GM12864 (cell line): ENCODE results near the gene RNF227.
"Not testable (repeated sequence)": the region's sequence is repeated elsewhere in the genome, so short reads cannot be mapped to it uniquely, and the experiment has no call there.

Source experiments
- DNase-seq: peaks from one replicate; pipeline ENCODE4 v3.0.0-alpha.2; 2011; ENCODE audit warnings: low read depth
- H3K4me3 ChIP-seq: 2 replicates; pipeline ENCODE4 v1.5.1; 2011; ENCODE audit warnings: mild to moderate bottlenecking, low read depth, low read length, control low read depth
- CTCF ChIP-seq: IDR thresholded peaks from 2 replicates; pipeline ENCODE4 v1.5.1; 2011; ENCODE audit warnings: low read depth, mild to moderate bottlenecking, moderate library complexity, low read length, control low read depth, inconsistent platforms; ENCODE audit errors: missing control alignments

Gene RNF227

GRCh38 chr17:7880076-7880868 is 35.8 kb downstream of the RNF227 start:
- no peak for TF ChIP-seq CTCF
- no peak for DNase-seq
- H3K4me3 ChIP-seq = no peak overlapping the region

DNA sequence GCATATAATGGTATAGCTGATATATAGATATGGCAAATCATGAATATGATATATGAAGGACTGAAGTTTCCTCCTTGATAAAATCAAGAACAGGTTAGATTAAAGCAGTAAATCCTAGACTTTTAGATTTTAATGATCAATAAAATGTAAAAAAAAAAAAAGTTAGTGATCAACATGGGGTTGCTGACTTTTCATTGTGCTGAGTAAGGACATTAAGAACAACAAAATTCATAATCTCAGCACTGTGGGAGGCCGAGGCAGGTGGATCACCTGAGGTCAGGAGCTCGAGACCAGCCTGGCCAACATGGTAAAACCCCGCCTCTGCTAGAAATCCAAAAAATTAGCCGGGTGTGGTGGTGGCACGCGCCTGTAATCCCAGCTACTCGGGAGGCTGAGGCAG is 37.9 kb downstream of the RNF227 start:
- DNase-seq = no peak
- no peak for TF ChIP-seq CTCF

DNA sequence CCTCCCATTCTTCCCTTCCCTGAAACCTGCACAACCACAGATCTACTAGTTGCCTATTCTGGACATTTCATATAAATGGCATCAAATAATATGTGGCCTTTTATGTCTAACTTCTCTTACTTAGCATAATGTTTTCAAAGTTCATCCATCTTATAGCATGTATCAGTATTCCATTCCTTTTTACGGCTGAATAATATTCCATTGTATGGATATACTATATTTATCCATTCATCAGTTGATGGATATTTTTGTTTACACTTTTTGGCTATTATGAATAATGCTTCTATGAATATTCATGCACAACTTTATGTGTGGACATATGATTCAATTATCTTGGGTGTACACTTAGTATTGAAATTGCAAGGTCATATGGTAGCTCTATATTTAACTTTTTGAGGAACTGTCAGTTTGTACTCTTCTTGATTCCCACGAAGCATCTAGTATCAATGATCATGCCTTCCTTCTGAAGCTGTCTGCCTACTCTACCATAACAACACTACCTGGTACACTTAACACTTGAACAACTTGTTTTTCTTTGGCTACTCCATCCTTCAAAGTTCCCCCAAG is 40.2 kb downstream of the RNF227 start:
- DNase-seq = no peak
- no peak overlapping the region for H3K4me3 ChIP-seq
- no peak for TF ChIP-seq CTCF

More for the DNA sequence above, 37.9 kb downstream of the RNF227 start:
- H3K4me3 ChIP-seq = no peak overlapping the region

DNA sequence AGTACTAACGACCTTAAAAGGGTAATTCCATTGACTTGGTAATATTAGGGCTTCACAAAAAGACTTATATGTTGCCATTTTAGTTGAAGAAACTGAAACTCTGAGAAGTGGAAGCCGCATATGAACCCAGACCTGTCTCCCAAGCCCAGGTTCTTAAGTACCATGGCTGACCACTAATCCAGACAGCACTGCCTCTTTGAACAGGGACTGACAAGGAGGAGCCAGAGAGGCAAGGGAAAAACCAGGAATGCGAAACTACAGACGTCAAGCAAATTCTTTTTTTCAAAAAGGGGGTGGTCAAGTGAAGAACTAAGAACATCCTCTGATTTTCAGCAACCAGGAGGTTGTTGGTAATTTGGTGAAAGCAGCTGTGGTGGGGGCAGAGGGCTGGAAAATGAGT is 43.0 kb downstream of the RNF227 start:
- no peak overlapping the region for H3K4me3 ChIP-seq
- DNase-seq = no peak
- no peak for TF ChIP-seq CTCF

DNA sequence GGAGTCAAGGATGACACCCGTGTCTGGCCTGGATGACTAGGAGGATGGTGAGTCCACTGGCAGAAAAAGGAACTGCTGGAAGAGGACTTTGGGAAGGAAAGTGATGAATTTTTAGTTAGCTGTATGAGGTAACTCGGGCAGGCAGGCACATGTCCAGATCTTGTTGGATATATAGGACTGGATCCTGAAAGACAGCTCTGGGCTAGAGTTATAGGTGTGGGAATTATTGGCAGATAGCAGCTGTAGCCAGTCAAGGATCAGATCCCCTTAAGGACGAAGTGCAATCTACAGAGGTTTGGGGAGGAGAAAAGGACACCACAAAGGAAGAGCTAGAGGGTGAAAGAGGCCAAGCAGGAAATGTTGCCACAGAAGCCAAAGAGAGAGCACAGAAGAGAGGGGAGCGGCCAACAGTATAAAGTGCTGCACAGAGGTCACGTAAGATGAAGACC is 48.2 kb downstream of the RNF227 start:
- TF ChIP-seq CTCF = no peak
- H3K4me3 ChIP-seq = no peak overlapping the region
- no peak for DNase-seq

DNA sequence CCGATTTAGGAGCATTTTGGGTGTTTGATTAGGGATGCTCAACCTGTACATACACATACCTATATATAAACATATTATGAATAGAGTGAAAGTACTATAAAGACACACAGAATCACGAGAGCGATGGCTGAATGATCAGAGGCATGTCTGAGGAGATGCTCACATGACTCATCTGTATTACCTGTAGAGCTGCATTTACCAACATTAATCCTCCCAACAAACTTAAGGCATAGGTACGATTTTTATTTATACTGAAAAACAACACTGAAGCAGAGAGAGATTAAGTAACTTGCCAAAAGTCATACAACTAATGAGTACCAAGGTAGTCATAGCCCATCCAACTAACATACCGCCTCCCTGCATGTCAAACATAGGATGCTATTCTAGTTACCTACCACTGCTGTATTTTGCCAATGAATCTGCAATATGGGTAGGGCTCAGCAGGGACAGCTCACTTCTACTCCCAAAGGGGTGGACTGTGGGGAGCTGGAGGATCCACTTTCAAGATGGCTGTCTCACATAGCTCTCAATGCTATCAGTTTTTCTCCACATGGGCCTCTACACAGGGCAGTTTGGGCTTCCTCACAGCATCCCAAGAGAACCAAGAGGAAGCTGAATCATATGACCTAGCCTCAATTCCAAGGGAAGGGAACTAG is 51.0 kb downstream of the RNF227 start:
- no peak for DNase-seq
- no peak overlapping the region for H3K4me3 ChIP-seq
- no peak for TF ChIP-seq CTCF

DNA sequence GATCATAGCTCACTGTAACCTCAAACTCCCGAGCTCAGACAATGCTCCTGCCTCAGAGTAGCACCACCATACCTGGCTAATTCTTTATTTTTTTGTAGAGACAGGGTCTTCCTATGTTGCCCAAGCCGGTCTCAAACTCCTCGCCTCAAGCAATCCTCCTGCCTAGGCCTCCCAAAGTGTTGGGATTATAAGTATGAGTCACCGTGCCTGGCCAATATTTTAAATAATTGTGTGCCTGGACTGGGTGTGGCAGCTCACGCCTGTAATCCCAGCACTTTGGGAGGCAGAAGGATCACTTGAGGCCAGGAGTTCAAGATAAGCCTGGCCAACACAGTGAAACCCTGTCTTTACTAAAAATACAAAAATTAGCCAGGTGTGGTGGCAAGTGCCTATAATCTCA is 51.7 kb downstream of the RNF227 start:
- H3K4me3 ChIP-seq, DNase-seq: not testable (repeated sequence)
